GM19351 (cell line): ENCODE results near the gene SERPINB1.

ENCODE experiments used
- ATAC-seq: cut with Tn5 transposase; IDR thresholded peaks from one replicate; pipeline ENCODE4 v1.9.1; 2021; ENCODE audit warnings: mild to moderate bottlenecking, moderate library complexity; ENCODE audit not compliant: unreplicated experiment

SERPINB1 gene

GRCh38 chr6:2850538-2851113 lies 9.0 kb upstream of the SERPINB1 start:
- ATAC-seq: no peak

GRCh38 chr6:2848851-2849250 lies 7.2 kb upstream of the SERPINB1 start:
- no peak for ATAC-seq

- ATAC-seq: no peak
Observed at GRCh38 chr6:2845880-2846208, 4.2 kb upstream of the SERPINB1 start.

- no peak for ATAC-seq
Observed at GRCh38 chr6:2844008-2844407, 2.3 kb upstream of the SERPINB1 start.

- no peak for ATAC-seq
Observed at GRCh38 chr6:2843138-2843740, 1.6 kb upstream of the SERPINB1 start.

- ATAC-seq: no peak
Observed at GRCh38 chr6:2842139-2842552, 483 bp upstream of the SERPINB1 start.

GRCh38 chr6:2840749-2841061 lies 958 bp downstream of the SERPINB1 start:
- no peak for ATAC-seq

GRCh38 chr6:2839982-2840748 lies 1.5 kb downstream of the SERPINB1 start:
- ATAC-seq: no peak

- ATAC-seq: no peak
Observed at GRCh38 chr6:2839195-2839981, 2.3 kb downstream of the SERPINB1 start.

- no peak for ATAC-seq
Observed at GRCh38 chr6:2838251-2838650, 3.4 kb downstream of the SERPINB1 start.

GRCh38 chr6:2834262-2834661 lies 7.4 kb downstream of the SERPINB1 start:
- ATAC-seq: no peak

GRCh38 chr6:2831392-2831791 lies 10.3 kb downstream of the SERPINB1 start:
- ATAC-seq: no peak

- ATAC-seq: no peak
Observed at GRCh38 chr6:2830183-2830582, 11.5 kb downstream of the SERPINB1 start.

GRCh38 chr6:2829253-2829652 lies 12.4 kb downstream of the SERPINB1 start:
- no peak for ATAC-seq

GRCh38 chr6:2828629-2829028 lies 13.0 kb downstream of the SERPINB1 start:
- ATAC-seq: no peak

- no peak for ATAC-seq
Observed at GRCh38 chr6:2827142-2827541, 14.5 kb downstream of the SERPINB1 start.

GRCh38 chr6:2826131-2826530 lies 15.5 kb downstream of the SERPINB1 start:
- ATAC-seq: no peak

- no peak for ATAC-seq
Observed at GRCh38 chr6:2823104-2823850, 18.4 kb downstream of the SERPINB1 start.

- ATAC-seq: no peak
Observed at GRCh38 chr6:2821554-2821953, 20.1 kb downstream of the SERPINB1 start.

- ATAC-seq: no peak
Observed at GRCh38 chr6:2820415-2820814, 21.2 kb downstream of the SERPINB1 start.

- ATAC-seq: no peak
Observed at GRCh38 chr6:2819978-2820377, 21.7 kb downstream of the SERPINB1 start.
